HCT116 (cell line): Measurements from ENCODE around the gene GABRP. TPM values are rescaled to one million over a fixed set of nuclear protein-coding genes. Genes with fewer than 3 reads are reported as not detected.

Source experiments
- ATAC-seq: fragments of 200-7000 bp; cut with Tn5 transposase; 2 replicates; pipeline ENCODE4 v1.9.1; 2020; ENCODE audit warnings: mild to moderate bottlenecking, moderate library complexity
- BruUV-seq: library from RNA; stranded (reverse); fragments of 400-500 nt; replicated peaks from 2 replicates; lab custom pipeline; 2021; lab: Mats Ljungman, UMichigan
- CTCF ChIA-PET: fragments of 300-600 bp; sonication (Branson Sonifier 250); formaldehyde crosslinking; loops from one replicate; lab custom pipeline; 2021; ENCODE audit warnings: antibody characterized with exemption; lab: Charles Lee
- POLR2A ChIA-PET: fragments of 300-600, 350-600 bp; sonication (Branson Sonifier 250); formaldehyde crosslinking; loops from one replicate; lab custom pipeline; 2021; ENCODE audit warnings: antibody characterized with exemption; lab: Charles Lee
- RAD21 ChIA-PET, 2 experiments: fragments of 300-600 bp; sonication (Branson Sonifier 250); formaldehyde crosslinking; loops; one replicate each; lab custom pipeline; 2023; ENCODE audit warnings: low total read pairs in 2 of 2; ENCODE audit not compliant: uncharacterized antibody in 2 of 2, unreplicated experiment in 2 of 2, low non-redundant PET in 1 of 2; lab: Charles Lee
- DNase-seq: peaks from one replicate; pipeline ENCODE4 v3.0.0-alpha.2; 2010; ENCODE audit warnings: low read depth, low spot score
- H2AFZ ChIP-seq: fragments of 200-600 bp; shearing (Covaris generic), sonication (generic); 2 replicates; pipeline ENCODE4 v1.6.1; 2017; ENCODE audit warnings: low read depth, mixed run types, mixed read lengths, antibody characterized with exemption, low read length; ENCODE audit not compliant: poor library complexity, severe bottlenecking
- H3K27ac ChIP-seq: 2 replicates; pipeline ENCODE4 v1.5.1; 2012; ENCODE audit warnings: low read depth, low read length
- H3K27me3 ChIP-seq: fragments of 200-600 bp; sonication (generic); 2 replicates; pipeline ENCODE4 v1.6.1; 2016; ENCODE audit warnings: mixed run types, low read length, mixed read lengths; ENCODE audit not compliant: insufficient read depth
- H3K36me3 ChIP-seq, 2 experiments: fragments of 200-500 bp in 1 of 2; fragments of 200-600 bp in 1 of 2; sonication (Bioruptor generic) in 1 of 2; sonication (generic) in 1 of 2; 2 replicates each; pipeline versions ENCODE4 v1.5.1 to v1.6.1; 2014 to 2016; ENCODE audit warnings: low read length in 2 of 2, inconsistent platforms in 1 of 2, mixed read lengths in 1 of 2, mixed run types in 1 of 2; ENCODE audit not compliant: insufficient read depth in 2 of 2, control insufficient read depth in 1 of 2
- H3K4me1 ChIP-seq, 2 experiments: fragments of 200-600 bp in 1 of 2; sonication (generic) in 1 of 2; 2 replicates each; pipeline versions ENCODE4 v1.5.1 to v1.6.1; 2012 to 2017; ENCODE audit warnings: low read length in 2 of 2, inconsistent platforms in 1 of 2, mild to moderate bottlenecking in 1 of 2, mixed read lengths in 1 of 2, mixed run types in 1 of 2, moderate library complexity in 1 of 2; ENCODE audit not compliant: insufficient read depth in 2 of 2, control insufficient read depth in 1 of 2
- H3K4me2 ChIP-seq: fragments of 200-600 bp; sonication (generic); 2 replicates; pipeline ENCODE4 v1.6.1; 2017; ENCODE audit warnings: mixed run types, low read length, mixed read lengths
- H3K4me3 ChIP-seq, 2 experiments: fragments of 200-600 bp in 1 of 2; sonication (generic) in 1 of 2; replicated peaks in 1 of 2; 2 replicates each; pipeline ENCODE4 v1.5.1; 2011 to 2016; ENCODE audit warnings: low read length in 2 of 2, control low read depth in 1 of 2, low read depth in 1 of 2, mild to moderate bottlenecking in 1 of 2, mixed read lengths in 1 of 2, mixed run types in 1 of 2
- H3K79me2 ChIP-seq: fragments of 200-600 bp; sonication (generic); 2 replicates; pipeline ENCODE4 v1.6.1; 2017; ENCODE audit warnings: mild to moderate bottlenecking, mixed run types, low read length, moderate library complexity, mixed read lengths; ENCODE audit not compliant: insufficient read depth
- H3K9ac ChIP-seq: fragments of 200-600 bp; sonication (generic); 2 replicates; pipeline ENCODE4 v1.6.1; 2016; ENCODE audit warnings: low read length, mixed read lengths
- H3K9me2 ChIP-seq: fragments of 200-600 bp; sonication (generic), shearing (Covaris generic); 2 replicates; pipeline ENCODE4 v1.6.1; 2017; ENCODE audit warnings: mixed run types, mild to moderate bottlenecking, moderate library complexity; ENCODE audit not compliant: insufficient read depth
- H3K9me3 ChIP-seq, 2 experiments: fragments of 200-500 bp in 1 of 2; fragments of 200-600 bp in 1 of 2; sonication (Bioruptor generic) in 1 of 2; sonication (generic) in 1 of 2; 2 replicates each; pipeline ENCODE4 v1.6.1; 2014 to 2017; ENCODE audit warnings: low read length in 2 of 2, mixed read lengths in 2 of 2, inconsistent platforms in 1 of 2, low read depth in 1 of 2, mild to moderate bottlenecking in 1 of 2, mixed run types in 1 of 2, moderate library complexity in 1 of 2; ENCODE audit not compliant: control insufficient read depth in 1 of 2, insufficient read depth in 1 of 2
- H4K20me1 ChIP-seq: fragments of 200-600 bp; sonication (generic), shearing (Covaris generic); 2 replicates; pipeline ENCODE4 v1.6.1; 2017; ENCODE audit warnings: mixed run types, mild to moderate bottlenecking, moderate library complexity; ENCODE audit not compliant: insufficient read depth
- CBX3 ChIP-seq: IDR thresholded peaks from 2 replicates; pipeline ENCODE4 v1.6.1; 2012; ENCODE audit warnings: low read depth
- EGR1 ChIP-seq: IDR thresholded peaks from 2 replicates; pipeline ENCODE4 v1.6.1; 2012; ENCODE audit warnings: low read depth
- ELF1 ChIP-seq: IDR thresholded peaks from 2 replicates; pipeline ENCODE4 v1.6.1; 2012; ENCODE audit warnings: low read depth, borderline replicate concordance
- EZH2phosphoT487 ChIP-seq: fragments of 200-600 bp; IDR thresholded peaks from 2 replicates; pipeline ENCODE4 v1.6.1; 2018; ENCODE audit warnings: antibody characterized with exemption, borderline replicate concordance
- FOSL1 ChIP-seq: IDR thresholded peaks from 2 replicates; pipeline ENCODE4 v1.6.1; 2012; ENCODE audit warnings: low read depth
- POLR2AphosphoS5 ChIP-seq: IDR thresholded peaks from 2 replicates; pipeline ENCODE4 v1.6.1; 2011; ENCODE audit warnings: mild to moderate bottlenecking, low read depth, low read length, moderate library complexity
- RAD21 ChIP-seq: IDR thresholded peaks from 2 replicates; pipeline ENCODE4 v1.6.1; 2012; ENCODE audit warnings: low read depth, mild to moderate bottlenecking
- SIN3A ChIP-seq: IDR thresholded peaks from 2 replicates; pipeline ENCODE4 v1.6.1; 2012; ENCODE audit warnings: low read depth
- SP1 ChIP-seq: IDR thresholded peaks from 2 replicates; pipeline ENCODE4 v1.6.1; 2012; ENCODE audit warnings: low read depth
- SRF ChIP-seq: IDR thresholded peaks from 2 replicates; pipeline ENCODE4 v1.6.1; 2012; ENCODE audit warnings: low read depth
- YY1 ChIP-seq: IDR thresholded peaks from 2 replicates; pipeline ENCODE4 v1.6.1; 2011; ENCODE audit warnings: low read length, low read depth, moderate library complexity, mild to moderate bottlenecking; ENCODE audit not compliant: insufficient replicate concordance; ENCODE audit errors: extremely low read depth
- intact Hi-C: fragments of 100-400 bp; cut with micrococcal nuclease; formaldehyde crosslinking; loops from 2 replicates; pipeline ENCODE4 v1.10.0; 2022
- total RNA-seq: library from RNA; stranded (reverse); gene quantifications from one replicate; pipeline ENCODE4 v1.2.1, GENCODE V29; 2021; ENCODE audit not compliant: unreplicated experiment
- TF ChIP-seq, protein P1 (sequence below), 3 experiments: fragments of 200-600 bp in 1 of 3; sonication (generic) in 1 of 3; IDR thresholded peaks in 2 of 3; conservative IDR thresholded peaks in 1 of 3; 2 replicates each; pipeline ENCODE4 v1.5.1; 2012 to 2017; ENCODE audit warnings: low read depth in 2 of 3, low read length in 2 of 3, antibody characterized with exemption in 1 of 3, borderline replicate concordance in 1 of 3, control low read depth in 1 of 3, mild to moderate bottlenecking in 1 of 3, mixed read lengths in 1 of 3, mixed run types in 1 of 3, moderate library complexity in 1 of 3; ENCODE audit not compliant: insufficient read depth in 1 of 3
- TF ChIP-seq, protein P2 (sequence below): IDR thresholded peaks from 2 replicates; pipeline ENCODE4 v1.6.1; 2012
- TF ChIP-seq, protein P3 (sequence below): IDR thresholded peaks from 2 replicates; pipeline ENCODE4 v1.6.1; 2012; ENCODE audit warnings: low read depth

GABRP gene
- total RNA-seq, 1 experiment from 2014 or later = not detected

DNA sequence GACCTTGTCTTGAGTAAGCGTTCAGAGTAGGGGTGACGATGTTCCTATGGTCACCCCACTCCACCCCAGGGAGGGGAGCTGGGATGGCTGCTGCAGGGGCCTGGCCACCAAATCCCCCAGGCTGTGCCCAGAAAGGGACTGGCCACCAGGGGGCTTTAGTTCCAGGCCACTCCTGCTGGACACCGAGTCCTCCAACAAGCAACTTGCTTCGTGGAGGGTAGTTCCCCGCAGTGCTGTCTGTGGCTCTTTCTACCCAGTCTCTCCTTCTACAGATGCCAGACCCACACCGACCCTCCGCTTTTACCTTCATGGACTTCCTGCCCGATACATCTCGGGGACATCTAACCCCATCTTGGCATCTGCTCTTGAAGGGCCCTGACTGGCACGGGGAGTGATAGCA, 35.7 kb upstream of the GABRP start:
- Histone ChIP-seq H3K9me3 (no peaks in the 10 kb centered on the region), H3K4me3 (no peak overlapping the region), H2AFZ (no peak overlapping the region), H4K20me1 (no peaks in the 10 kb centered on the region), H3K4me2 (no peak overlapping the region), H3K9ac (no peak overlapping the region), H3K27ac (no peak overlapping the region), H3K27me3 (peaks cover 13% of the 10 kb centered on the region; the same call in 1 of the 2 replicates), H3K4me1 (peaks cover 0 to 10% of the 10 kb centered on the region in 2 experiments; a peak in 1 of 4 replicates), H3K36me3 (no peaks in the 10 kb centered on the region), H3K9me2 (no peaks in the 10 kb centered on the region), H3K79me2 (no peaks in the 10 kb centered on the region)
- TF ChIP-seq RAD21 = peak; percentile 37; the same call in 1 of the 2 replicates
- TF ChIP-seq, protein P1, sequence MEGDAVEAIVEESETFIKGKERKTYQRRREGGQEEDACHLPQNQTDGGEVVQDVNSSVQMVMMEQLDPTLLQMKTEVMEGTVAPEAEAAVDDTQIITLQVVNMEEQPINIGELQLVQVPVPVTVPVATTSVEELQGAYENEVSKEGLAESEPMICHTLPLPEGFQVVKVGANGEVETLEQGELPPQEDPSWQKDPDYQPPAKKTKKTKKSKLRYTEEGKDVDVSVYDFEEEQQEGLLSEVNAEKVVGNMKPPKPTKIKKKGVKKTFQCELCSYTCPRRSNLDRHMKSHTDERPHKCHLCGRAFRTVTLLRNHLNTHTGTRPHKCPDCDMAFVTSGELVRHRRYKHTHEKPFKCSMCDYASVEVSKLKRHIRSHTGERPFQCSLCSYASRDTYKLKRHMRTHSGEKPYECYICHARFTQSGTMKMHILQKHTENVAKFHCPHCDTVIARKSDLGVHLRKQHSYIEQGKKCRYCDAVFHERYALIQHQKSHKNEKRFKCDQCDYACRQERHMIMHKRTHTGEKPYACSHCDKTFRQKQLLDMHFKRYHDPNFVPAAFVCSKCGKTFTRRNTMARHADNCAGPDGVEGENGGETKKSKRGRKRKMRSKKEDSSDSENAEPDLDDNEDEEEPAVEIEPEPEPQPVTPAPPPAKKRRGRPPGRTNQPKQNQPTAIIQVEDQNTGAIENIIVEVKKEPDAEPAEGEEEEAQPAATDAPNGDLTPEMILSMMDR (IDR thresholded peaks at IDR 0.05 in 2 of 3, conservative IDR thresholded peaks at IDR 0.05 in 1 of 3; ENCODE audit: borderline replicate concordance in 1 of 3, insufficient read depth in 1 of 3, low read depth in 2 of 3, low read length in 2 of 3) = peak; percentile 40 to 68 (median 56); a peak in 5 of 6 replicates
- TF ChIP-seq FOSL1 = no peak
- DNase-seq = peak; percentile 16
- ChIA-PET POLR2A (no interaction called here), CTCF (interaction anchor here (0.6 to 9.5 kb wide), 3 partner anchors 26 to 62 kb away, joined by 3 to 113 read pairs (median 3); no protein-coding TSS in a partner anchor), RAD21 (interaction anchor here in 1 of 2 experiments (0.9 kb wide), 1 partner anchor 44 kb away, joined by 3 read pairs; no protein-coding TSS in a partner anchor)
- peak; percentile 35; the same call in 1 of the 2 replicates for ATAC-seq
- intact Hi-C loops = loop anchor here (10.0 kb wide), 3 partner anchors 147 to 1157 kb away; no protein-coding TSS in a partner anchor
- BruUV-seq = no TSS peak

DNA sequence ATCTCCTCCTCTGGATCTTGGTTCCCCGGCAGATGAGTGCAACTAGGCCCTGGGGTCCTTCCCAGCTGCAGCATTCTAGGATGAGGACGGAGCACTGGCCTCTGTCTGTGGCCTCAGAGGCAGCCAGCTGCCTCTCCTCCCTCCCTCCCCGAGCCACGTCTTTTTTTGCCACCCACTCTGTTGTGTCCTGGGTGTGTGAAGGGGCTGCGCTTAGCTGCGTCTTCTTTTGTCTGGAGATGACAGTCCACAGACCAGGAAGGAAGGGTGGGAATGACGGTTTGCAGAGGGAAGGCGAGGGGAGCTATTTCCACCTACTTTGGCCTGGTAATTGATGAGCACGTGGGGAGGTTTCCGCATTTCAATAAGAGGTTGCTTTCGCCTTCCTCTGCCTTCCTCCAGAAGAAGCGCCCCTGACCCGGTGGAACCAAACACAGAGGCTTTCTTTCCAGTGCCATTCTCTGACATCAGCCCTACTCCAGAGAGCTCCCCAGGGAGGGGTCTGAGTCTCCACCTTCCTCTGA, 34.5 kb upstream of the GABRP start:
- H3K27me3 ChIP-seq = peaks cover 13% of the 10 kb centered on the region; the same call in 1 of the 2 replicates
- H4K20me1 ChIP-seq = no peaks in the 10 kb centered on the region
- H3K9me3 ChIP-seq = no peaks in the 10 kb centered on the region
- DNase-seq = no peak
- intact Hi-C loops = loop anchor here (10.0 kb wide), 3 partner anchors 146 to 1156 kb away; no protein-coding TSS in a partner anchor
- no TSS peak for BruUV-seq
- H3K9ac ChIP-seq = no peak overlapping the region
- ChIA-PET POLR2A (no interaction called here), CTCF (interaction anchor here (9.5 kb wide), 1 partner anchor 43 kb away, joined by 113 read pairs; no protein-coding TSS in a partner anchor), RAD21 (no interaction called here)
- no peaks in the 10 kb centered on the region for H3K36me3 ChIP-seq
- no peak overlapping the region for H3K4me2 ChIP-seq
- H3K4me3 ChIP-seq = no peak overlapping the region
- peaks cover 0 to 10% of the 10 kb centered on the region in 2 experiments; a peak in 1 of 4 replicates for H3K4me1 ChIP-seq
- H3K9me2 ChIP-seq = no peaks in the 10 kb centered on the region
- H2AFZ ChIP-seq = no peak overlapping the region
- ATAC-seq = no peak
- no peak overlapping the region for H3K27ac ChIP-seq
- no peaks in the 10 kb centered on the region for H3K79me2 ChIP-seq
- TF ChIP-seq, protein P2, sequence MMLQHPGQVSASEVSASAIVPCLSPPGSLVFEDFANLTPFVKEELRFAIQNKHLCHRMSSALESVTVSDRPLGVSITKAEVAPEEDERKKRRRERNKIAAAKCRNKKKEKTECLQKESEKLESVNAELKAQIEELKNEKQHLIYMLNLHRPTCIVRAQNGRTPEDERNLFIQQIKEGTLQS = no peak
- TF ChIP-seq SIN3A = no peak
- no peak for TF ChIP-seq ELF1
- TF ChIP-seq FOSL1 = no peak
- TF ChIP-seq POLR2AphosphoS5 = no peak
- TF ChIP-seq SP1 = no peak
- no peak for TF ChIP-seq CBX3
- TF ChIP-seq, protein P3, sequence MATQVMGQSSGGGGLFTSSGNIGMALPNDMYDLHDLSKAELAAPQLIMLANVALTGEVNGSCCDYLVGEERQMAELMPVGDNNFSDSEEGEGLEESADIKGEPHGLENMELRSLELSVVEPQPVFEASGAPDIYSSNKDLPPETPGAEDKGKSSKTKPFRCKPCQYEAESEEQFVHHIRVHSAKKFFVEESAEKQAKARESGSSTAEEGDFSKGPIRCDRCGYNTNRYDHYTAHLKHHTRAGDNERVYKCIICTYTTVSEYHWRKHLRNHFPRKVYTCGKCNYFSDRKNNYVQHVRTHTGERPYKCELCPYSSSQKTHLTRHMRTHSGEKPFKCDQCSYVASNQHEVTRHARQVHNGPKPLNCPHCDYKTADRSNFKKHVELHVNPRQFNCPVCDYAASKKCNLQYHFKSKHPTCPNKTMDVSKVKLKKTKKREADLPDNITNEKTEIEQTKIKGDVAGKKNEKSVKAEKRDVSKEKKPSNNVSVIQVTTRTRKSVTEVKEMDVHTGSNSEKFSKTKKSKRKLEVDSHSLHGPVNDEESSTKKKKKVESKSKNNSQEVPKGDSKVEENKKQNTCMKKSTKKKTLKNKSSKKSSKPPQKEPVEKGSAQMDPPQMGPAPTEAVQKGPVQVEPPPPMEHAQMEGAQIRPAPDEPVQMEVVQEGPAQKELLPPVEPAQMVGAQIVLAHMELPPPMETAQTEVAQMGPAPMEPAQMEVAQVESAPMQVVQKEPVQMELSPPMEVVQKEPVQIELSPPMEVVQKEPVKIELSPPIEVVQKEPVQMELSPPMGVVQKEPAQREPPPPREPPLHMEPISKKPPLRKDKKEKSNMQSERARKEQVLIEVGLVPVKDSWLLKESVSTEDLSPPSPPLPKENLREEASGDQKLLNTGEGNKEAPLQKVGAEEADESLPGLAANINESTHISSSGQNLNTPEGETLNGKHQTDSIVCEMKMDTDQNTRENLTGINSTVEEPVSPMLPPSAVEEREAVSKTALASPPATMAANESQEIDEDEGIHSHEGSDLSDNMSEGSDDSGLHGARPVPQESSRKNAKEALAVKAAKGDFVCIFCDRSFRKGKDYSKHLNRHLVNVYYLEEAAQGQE = no peak
- no peak for TF ChIP-seq YY1
- TF ChIP-seq EGR1 = no peak
- no peak for TF ChIP-seq EZH2phosphoT487
- no peak for TF ChIP-seq RAD21
- TF ChIP-seq SRF = no peak
